ENCODE data around the gene PISD.

GRCh38 chr22:31610611-31611010 lies 51.4 kb downstream of the PISD start:
- TF ChIP-seq CTCF (conservative IDR thresholded peaks at IDR 0.05): no peak
- TF ChIP-seq EZH2 (IDR thresholded peaks at IDR 0.05; ENCODE audit: low read depth): no peak

Measured in PC-9 (cell line).